Tibial nerve (tissue), 4 donors: ENCODE data around the gene ACOD1. TPM values are rescaled to one million over a fixed set of nuclear protein-coding genes. Genes with fewer than 3 reads are reported as not detected.
"Not testable (repeated sequence)": the region's sequence is repeated elsewhere in the genome, so short reads cannot be mapped to it uniquely, and the experiment has no call there.

Source experiments
- DNase-seq, 2 donors: peaks; one replicate each; pipeline ENCODE4 v3.0.0-alpha.2; 2019; ENCODE audit warnings: low spot score in 2 of 2
- H3K27ac ChIP-seq, 4 donors: fragments of 200-600 bp; sonication (generic) in 3 of 4; one replicate each; pipeline ENCODE4 v1.5.1; 2017 to 2019; ENCODE audit warnings: mild to moderate bottlenecking in 1 of 4
- H3K27me3 ChIP-seq, 2 donors: fragments of 200-600 bp; sonication (generic) in 1 of 2; one replicate each; pipeline versions ENCODE4 v1.5.1 to v1.6.0; 2017 to 2019
- H3K36me3 ChIP-seq, 3 donors: fragments of 200-600 bp; sonication (generic); one replicate each; pipeline ENCODE4 v1.5.1; 2018 to 2019
- H3K4me1 ChIP-seq, 4 donors: fragments of 200-600 bp; sonication (generic) in 3 of 4; one replicate each; pipeline ENCODE4 v1.5.1; 2017 to 2019
- H3K4me3 ChIP-seq, 4 donors: fragments of 200-600 bp; sonication (generic) in 3 of 4; one replicate each; pipeline ENCODE4 v1.5.1; 2017 to 2019; ENCODE audit warnings: mild to moderate bottlenecking in 1 of 4, moderate library complexity in 1 of 4
- H3K9me3 ChIP-seq, 4 donors: fragments of 200-600 bp; sonication (generic) in 3 of 4; one replicate each; pipeline ENCODE4 v1.5.1; 2017 to 2019
- CTCF ChIP-seq, 5 experiments: fragments of 200-600 bp in 3 of 5; fragments of 450-650 bp in 2 of 5; sonication (generic) in 3 of 5; IDR thresholded peaks; one replicate each; pipeline ENCODE4 v1.5.1; 2016 to 2019; ENCODE audit warnings: antibody characterized with exemption in 5 of 5, mild to moderate bottlenecking in 3 of 5, moderate library complexity in 2 of 5
- EP300 ChIP-seq, 2 donors: sonication (generic); formaldehyde crosslinking; IDR thresholded peaks; one replicate each; pipeline ENCODE4 v1.6.1; 2017; ENCODE audit warnings: antibody characterized with exemption in 2 of 2, mild to moderate bottlenecking in 1 of 2
- POLR2A ChIP-seq, 2 donors: fragments of 450-650 bp; IDR thresholded peaks; one replicate each; pipeline ENCODE4 v1.6.1; 2017; ENCODE audit warnings: antibody characterized with exemption in 2 of 2, mild to moderate bottlenecking in 2 of 2, moderate library complexity in 2 of 2
- WGBS, 2 donors: methylation state at CpG; one replicate each; pipeline ENCODE4 v1.1.5; 2018; 5-methylcytosine and 5-hydroxymethylcytosine counted together
- total RNA-seq, 4 donors: library from RNA; depleted of rRNA; stranded (reverse); fragments of >200 nt; gene quantifications; one replicate each; pipeline ENCODE4 v1.1.0, GENCODE V29; 2016

ACOD1 gene
- total RNA-seq, result not detected

GRCh38 chr13:76948149-76948548, at the start of gene ACOD1:
ACOD1 (plus strand) TSS chr13:76948511; CDS start chr13:76948559, 48 bp downstream.
- peaks cover 0 to 6% (median 2%) of the 10 kb centered on the region in 4 donors for H3K4me1 ChIP-seq
- H3K27me3 ChIP-seq, result no peaks in the 10 kb centered on the region
- 88 to 90% methylated on average over 2 of the region's 2 CpGs for WGBS, 2 donors
- H3K4me3 ChIP-seq, result no peak within 1 kb of the TSS
- H3K27ac ChIP-seq, result no peak within 1 kb of the TSS
- no peak for TF ChIP-seq CTCF (IDR thresholded peaks at IDR 0.05)
- TF ChIP-seq POLR2A (IDR thresholded peaks at IDR 0.05), result no peak
- no peak for TF ChIP-seq EP300 (IDR thresholded peaks at IDR 0.05)
- peaks cover 0 to 10% (median 0%) of the 10 kb centered on the region in 4 donors for H3K9me3 ChIP-seq
- no peaks in the 10 kb centered on the region for H3K36me3 ChIP-seq
- DNase-seq, result no peak

GRCh38 chr13:76899066-76899465, 49.2 kb upstream of the ACOD1 start:
- H3K4me3 ChIP-seq, H3K27me3 ChIP-seq, H3K36me3 ChIP-seq, H3K27ac ChIP-seq, DNase-seq, H3K4me1 ChIP-seq: not testable (repeated sequence)
- WGBS, 2 donors, result 96% methylated on average over 4 of the region's 4 CpGs
- peaks cover 0 to 18% (median 0%) of the 10 kb centered on the region in 4 donors for H3K9me3 ChIP-seq

GRCh38 chr13:76903544-76904162, 44.7 kb upstream of the ACOD1 start:
- Histone ChIP-seq H3K9me3 (peaks cover 0 to 11% (median 0%) of the 10 kb centered on the region in 4 donors), H3K4me1 (peaks cover 0 to 7% (median 0%) of the 10 kb centered on the region in 4 donors), H3K27me3 (no peaks in the 10 kb centered on the region), H3K4me3 (no peak overlapping the region), H3K36me3 (no peaks in the 10 kb centered on the region), H3K27ac (no peak overlapping the region)
- DNase-seq, result peak; percentile 50 to 63
- TF ChIP-seq POLR2A (IDR thresholded peaks at IDR 0.05), result no peak
- TF ChIP-seq CTCF (IDR thresholded peaks at IDR 0.05), result peak; percentile 89 to 99 (median 95)
- peak in 1 of 2 donors; percentile 67 for TF ChIP-seq EP300 (IDR thresholded peaks at IDR 0.05)
- 26% methylated on average over 3 of the region's 3 CpGs for WGBS, 2 donors

- no peak for TF ChIP-seq EP300 (IDR thresholded peaks at IDR 0.05)
- no peak for TF ChIP-seq CTCF (IDR thresholded peaks at IDR 0.05)
- TF ChIP-seq POLR2A (IDR thresholded peaks at IDR 0.05), result no peak
- Histone ChIP-seq H3K27ac (no peak overlapping the region), H3K9me3 (peaks cover 0 to 3% (median 0%) of the 10 kb centered on the region in 4 donors), H3K27me3 (no peaks in the 10 kb centered on the region), H3K4me1 (peaks cover 0 to 7% (median 0%) of the 10 kb centered on the region in 4 donors), H3K4me3 (no peak overlapping the region), H3K36me3 (no peaks in the 10 kb centered on the region)
- WGBS, 2 donors, result 55 to 72% methylated on average over 2 of the region's 2 CpGs
- no peak for DNase-seq
Observed at GRCh38 chr13:76904507-76904906, 43.8 kb upstream of the ACOD1 start.

- TF ChIP-seq POLR2A (IDR thresholded peaks at IDR 0.05) (no peak), CTCF (IDR thresholded peaks at IDR 0.05) (no peak), EP300 (IDR thresholded peaks at IDR 0.05) (no peak)
- H3K4me3 ChIP-seq, result no peak overlapping the region
- no peaks in the 10 kb centered on the region for H3K36me3 ChIP-seq
- DNase-seq, result no peak
- no peak overlapping the region for H3K27ac ChIP-seq
- no peaks in the 10 kb centered on the region for H3K27me3 ChIP-seq
- 71 to 74% methylated on average over 3 of the region's 3 CpGs for WGBS, 2 donors
- H3K9me3 ChIP-seq, result no peaks in the 10 kb centered on the region
- H3K4me1 ChIP-seq, result no peaks in the 10 kb centered on the region
Observed at GRCh38 chr13:76912476-76912875, 35.8 kb upstream of the ACOD1 start.
